RWPE1 (cell line): Measurements from ENCODE around the gene PBX3.

Source experiments
- CTCF ChIA-PET: fragments of 350-600 bp; sonication (Branson Sonifier 250); formaldehyde crosslinking; extraction: SDS; loops from one replicate; lab custom pipeline; 2021; lab: Yijun Ruan, JAX
- POLR2A ChIA-PET: fragments of 400-600 bp; formaldehyde crosslinking; extraction: SDS; loops from one replicate; lab custom pipeline; 2020; ENCODE audit warnings: antibody characterized with exemption; ENCODE audit not compliant: low non-redundant PET; lab: Yijun Ruan, JAX
- DNase-seq: peaks from one replicate; pipeline ENCODE4 v3.0.0; 2012; ENCODE audit warnings: low spot score
- H3K27ac ChIP-seq: fragments of 450-650 bp; 2 replicates; pipeline ENCODE4 v1.5.1; 2017
- CTCF ChIP-seq: fragments of 450-650 bp; conservative IDR thresholded peaks from 2 replicates; pipeline ENCODE4 v1.5.1; 2017; ENCODE audit warnings: low read depth, mild to moderate bottlenecking

PBX3 gene

GRCh38 chr9:125887172-125887571, 140.0 kb downstream of the PBX3 start:
- DNase-seq = peak; percentile 19
- TF ChIP-seq CTCF = no peak
- ChIA-PET POLR2A (no interaction called here), CTCF (interaction anchor here (0.7 to 2.2 kb wide), 3 partner anchors 9 to 1988 kb away, joined by 3 to 5 read pairs (median 5); no protein-coding TSS in a partner anchor)
- H3K27ac ChIP-seq = no peak overlapping the region

- CTCF ChIA-PET = interaction anchor here (2.2 kb wide), 1 partner anchor 10 kb away, joined by 5 read pairs; no protein-coding TSS in a partner anchor
- DNase-seq = no peak
- no peak overlapping the region for H3K27ac ChIP-seq
- no peak for TF ChIP-seq CTCF
- POLR2A ChIA-PET = no interaction called here
Measured at GRCh38 chr9:125888211-125888610, 141.0 kb downstream of the PBX3 start.

GRCh38 chr9:125889112-125889475, 141.9 kb downstream of the PBX3 start:
- CTCF ChIA-PET = interaction anchor here (2.2 kb wide), 1 partner anchor 11 kb away, joined by 5 read pairs; no protein-coding TSS in a partner anchor
- POLR2A ChIA-PET = interaction anchor here (0.8 kb wide), 1 partner anchor 141 kb away, joined by 3 read pairs; no protein-coding TSS in a partner anchor
- H3K27ac ChIP-seq = peak overlapping the region; percentile 42
- TF ChIP-seq CTCF = no peak
- DNase-seq = no peak

- H3K27ac ChIP-seq = peak overlapping the region; percentile 42
- no peak for TF ChIP-seq CTCF
- CTCF ChIA-PET = interaction anchor here (0.6 to 2.2 kb wide), 2 partner anchors 12 to 120 kb away, joined by 3 to 5 read pairs; no protein-coding TSS in a partner anchor
- peak; percentile 68 for DNase-seq
- POLR2A ChIA-PET = interaction anchor here (0.8 kb wide), 1 partner anchor 141 kb away, joined by 3 read pairs; no protein-coding TSS in a partner anchor
Measured at GRCh38 chr9:125889476-125890419, 142.6 kb downstream of the PBX3 start.

GRCh38 chr9:125890826-125891225, 143.7 kb downstream of the PBX3 start:
- no peak for TF ChIP-seq CTCF
- DNase-seq = no peak
- H3K27ac ChIP-seq = no peak overlapping the region
- POLR2A ChIA-PET = no interaction called here
- CTCF ChIA-PET = no interaction called here

- TF ChIP-seq CTCF = no peak
- DNase-seq = no peak
- ChIA-PET CTCF (interaction anchor here (0.5 to 0.8 kb wide), 3 partner anchors 63 to 454 kb away, joined by 3 to 5 read pairs (median 3); no protein-coding TSS in a partner anchor), POLR2A (no interaction called here)
- H3K27ac ChIP-seq = no peak overlapping the region
Measured at GRCh38 chr9:125893277-125893676, 146.1 kb downstream of the PBX3 start.
